ES-I3 (cell line): Measurements from ENCODE around the gene MYOCD.

ENCODE experiments used
- H3K36me3 ChIP-seq: 2 replicates; pipeline ENCODE4 v1.6.1; 2013; ENCODE audit warnings: mild to moderate bottlenecking, low read length, control low read depth, moderate library complexity; ENCODE audit not compliant: insufficient read depth
- H3K4me1 ChIP-seq: 2 replicates; pipeline ENCODE4 v1.6.1; 2013; ENCODE audit warnings: mild to moderate bottlenecking, control low read depth, low read length; ENCODE audit not compliant: insufficient read depth
- H3K9ac ChIP-seq: 2 replicates; pipeline ENCODE4 v1.6.1; 2013; ENCODE audit warnings: low read depth, mild to moderate bottlenecking, low read length, moderate library complexity
- H3K9me3 ChIP-seq: 2 replicates; pipeline ENCODE4 v1.6.1; 2013; ENCODE audit warnings: mild to moderate bottlenecking, low read length, moderate library complexity; ENCODE audit not compliant: control insufficient read depth, insufficient read depth

MYOCD gene

GRCh38 chr17:12709063-12709462, 43.4 kb downstream of the MYOCD start:
- peaks cover 3% of the 10 kb centered on the region; the same call in 1 of the 2 replicates for H3K4me1 ChIP-seq
- no peaks in the 10 kb centered on the region for H3K9me3 ChIP-seq
- no peaks in the 10 kb centered on the region for H3K36me3 ChIP-seq
- no peak overlapping the region for H3K9ac ChIP-seq

GRCh38 chr17:12712415-12712814, 46.7 kb downstream of the MYOCD start:
- no peak overlapping the region for H3K9ac ChIP-seq
- 0 out of 2 replicates have a peak, but pooled peaks cover 4% of the 10 kb centered on the region for H3K4me1 ChIP-seq
- no peaks in the 10 kb centered on the region for H3K9me3 ChIP-seq
- H3K36me3 ChIP-seq, result no peaks in the 10 kb centered on the region

DNA sequence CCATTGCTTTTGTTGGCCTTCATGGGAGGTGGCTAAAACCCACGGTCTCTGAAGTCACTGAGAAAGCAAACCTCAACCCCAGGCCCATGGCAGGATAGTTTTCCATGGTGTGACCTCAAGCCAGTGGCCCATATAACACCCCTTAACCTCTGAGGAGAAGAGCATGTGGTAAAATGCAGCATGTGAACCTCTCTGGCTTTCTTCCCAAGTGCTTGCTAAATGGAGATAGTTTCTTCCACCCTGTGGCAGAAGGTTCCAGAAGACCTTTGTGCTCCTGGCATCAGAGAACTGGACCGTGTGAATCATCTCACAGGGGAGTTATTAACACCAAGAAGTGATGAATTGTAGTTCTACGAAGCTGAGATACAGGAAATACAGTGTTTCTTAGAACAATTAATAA, 47.3 kb downstream of the MYOCD start:
- Histone ChIP-seq H3K4me1 (peaks cover 4% of the 10 kb centered on the region; the same call in 1 of the 2 replicates), H3K36me3 (no peaks in the 10 kb centered on the region)

DNA sequence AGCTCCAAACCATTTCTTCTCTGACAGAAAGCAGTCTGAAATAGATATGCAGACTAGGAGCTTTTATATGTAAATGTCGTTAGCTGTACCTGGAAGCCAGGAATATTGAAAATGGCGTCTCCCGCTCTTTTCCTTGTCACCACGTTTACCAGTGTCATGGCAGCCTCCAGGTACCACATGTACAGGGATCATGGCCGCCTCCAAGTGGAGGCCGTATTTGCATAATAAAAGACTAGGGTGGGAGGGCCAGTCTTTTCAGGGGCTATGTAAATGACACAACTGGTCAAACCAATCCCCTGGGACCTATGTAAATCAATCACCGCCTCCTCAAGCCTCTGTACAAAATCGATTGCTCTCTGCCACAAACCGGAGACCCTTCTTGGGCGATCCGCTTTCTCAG, 54.3 kb downstream of the MYOCD start:
- Histone ChIP-seq H3K9ac (no peak overlapping the region), H3K4me1 (peaks cover 10% of the 10 kb centered on the region; the same call in 1 of the 2 replicates), H3K36me3 (no peaks in the 10 kb centered on the region), H3K9me3 (no peaks in the 10 kb centered on the region)

More for the DNA sequence above, 47.3 kb downstream of the MYOCD start:
- Histone ChIP-seq H3K9ac (no peak overlapping the region), H3K9me3 (no peaks in the 10 kb centered on the region)

DNA sequence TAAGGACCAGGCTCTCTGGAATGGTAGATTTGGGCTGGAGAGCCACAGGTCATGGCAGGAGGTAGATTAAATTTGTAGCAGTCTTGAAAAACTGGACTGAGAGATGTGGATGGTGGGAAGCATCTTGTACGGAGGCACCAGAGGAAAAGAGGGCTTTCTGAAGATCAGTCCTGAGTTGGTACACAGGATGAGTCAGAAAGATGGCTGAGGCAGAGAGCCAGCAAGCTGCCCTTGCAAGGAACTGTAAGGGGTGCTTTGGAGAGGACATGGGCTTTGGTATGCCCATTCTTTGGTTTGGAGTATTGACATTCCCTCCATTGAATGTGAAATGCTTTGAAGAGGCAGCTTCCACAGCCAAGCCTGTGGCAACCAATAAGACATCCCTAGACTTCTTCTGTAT, 55.9 kb downstream of the MYOCD start:
- Histone ChIP-seq H3K36me3 (no peaks in the 10 kb centered on the region), H3K4me1 (peaks cover 6% of the 10 kb centered on the region; the same call in 1 of the 2 replicates)

GRCh38 chr17:12722282-12722681, 56.6 kb downstream of the MYOCD start:
- no peak overlapping the region for H3K9ac ChIP-seq
- no peaks in the 10 kb centered on the region for H3K36me3 ChIP-seq
- peaks cover 6% of the 10 kb centered on the region; the same call in 1 of the 2 replicates for H3K4me1 ChIP-seq
- H3K9me3 ChIP-seq, result no peaks in the 10 kb centered on the region

More for the DNA sequence above, 55.9 kb downstream of the MYOCD start:
- Histone ChIP-seq H3K9me3 (no peaks in the 10 kb centered on the region), H3K9ac (no peak overlapping the region)

- Histone ChIP-seq H3K4me1 (peaks cover 6% of the 10 kb centered on the region; the same call in 1 of the 2 replicates), H3K36me3 (no peaks in the 10 kb centered on the region), H3K9me3 (no peaks in the 10 kb centered on the region), H3K9ac (no peak overlapping the region)
Measured at GRCh38 chr17:12726131-12726530, 60.4 kb downstream of the MYOCD start.

GRCh38 chr17:12727076-12727760, 61.5 kb downstream of the MYOCD start:
- Histone ChIP-seq H3K36me3 (no peaks in the 10 kb centered on the region), H3K4me1 (peaks cover 6% of the 10 kb centered on the region; the same call in 1 of the 2 replicates), H3K9me3 (no peaks in the 10 kb centered on the region), H3K9ac (no peak overlapping the region)

GRCh38 chr17:12727881-12728280, 62.2 kb downstream of the MYOCD start:
- peaks cover 6% of the 10 kb centered on the region; the same call in 1 of the 2 replicates for H3K4me1 ChIP-seq
- H3K9ac ChIP-seq, result no peak overlapping the region
- H3K9me3 ChIP-seq, result no peaks in the 10 kb centered on the region
- H3K36me3 ChIP-seq, result no peaks in the 10 kb centered on the region

- Histone ChIP-seq H3K9me3 (no peaks in the 10 kb centered on the region), H3K36me3 (no peaks in the 10 kb centered on the region), H3K9ac (no peak overlapping the region), H3K4me1 (peaks cover 6% of the 10 kb centered on the region; the same call in 1 of the 2 replicates)
Measured at GRCh38 chr17:12729086-12729485, 63.4 kb downstream of the MYOCD start.

GRCh38 chr17:12730421-12730820, 64.7 kb downstream of the MYOCD start:
- Histone ChIP-seq H3K9me3 (no peaks in the 10 kb centered on the region), H3K9ac (no peak overlapping the region), H3K36me3 (no peaks in the 10 kb centered on the region), H3K4me1 (peaks cover 6% of the 10 kb centered on the region; the same call in 1 of the 2 replicates)

DNA sequence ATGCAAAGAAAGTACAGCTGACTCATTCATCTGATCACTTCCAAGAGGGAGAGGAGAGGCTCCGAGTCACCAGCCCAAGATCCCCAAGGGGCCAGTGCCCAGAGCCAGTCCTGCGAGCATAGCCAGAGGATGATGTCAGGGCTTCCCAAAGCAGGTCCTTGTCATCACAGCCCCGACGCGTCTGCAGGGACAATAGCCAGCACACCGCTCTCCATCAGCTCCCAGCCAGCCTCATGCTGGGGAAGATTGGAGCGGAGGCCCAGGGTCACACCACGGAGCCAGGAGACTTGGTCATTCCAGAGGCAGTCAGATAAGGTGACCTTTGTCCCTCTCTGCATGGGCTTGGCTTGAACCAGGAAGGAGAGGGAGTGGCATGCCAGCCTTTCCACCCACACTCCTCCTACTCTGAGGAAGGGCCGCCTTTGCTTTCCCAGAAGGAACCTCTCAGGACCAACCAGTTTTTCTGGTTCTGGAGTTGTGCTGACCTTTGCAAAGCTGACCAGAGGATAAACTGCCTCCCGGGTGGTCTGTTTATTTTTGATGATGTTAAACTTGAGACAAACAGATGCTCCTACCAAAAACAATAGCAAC, 65.3 kb downstream of the MYOCD start:
- H3K9ac ChIP-seq, result no peak overlapping the region
- H3K36me3 ChIP-seq, result no peaks in the 10 kb centered on the region; the same call in 1 of the 2 replicates
- peaks cover 6% of the 10 kb centered on the region; the same call in 1 of the 2 replicates for H3K4me1 ChIP-seq
- no peaks in the 10 kb centered on the region for H3K9me3 ChIP-seq

DNA sequence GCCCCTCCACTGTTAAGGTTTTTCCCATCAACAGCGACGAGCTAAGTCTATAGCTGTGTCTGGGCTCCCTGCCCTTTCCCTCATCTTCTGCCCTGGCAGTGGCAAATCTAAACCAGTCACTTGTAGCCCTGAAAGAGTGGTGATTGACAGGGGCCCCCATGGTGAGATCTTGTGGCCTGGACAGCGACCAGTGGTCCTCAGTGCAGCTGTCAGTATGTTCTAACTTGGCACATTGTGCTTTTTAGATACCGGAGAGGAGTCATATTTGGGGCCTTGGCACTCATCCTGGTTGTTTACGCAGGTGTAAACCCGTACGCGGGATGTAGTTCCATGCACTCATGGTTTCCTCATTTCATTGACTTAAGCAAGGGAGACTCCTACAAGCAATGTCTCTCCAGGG, 66.1 kb downstream of the MYOCD start:
- Histone ChIP-seq H3K36me3 (no peaks in the 10 kb centered on the region; the same call in 1 of the 2 replicates), H3K4me1 (peaks cover 6% of the 10 kb centered on the region; the same call in 1 of the 2 replicates), H3K9ac (no peak overlapping the region), H3K9me3 (no peaks in the 10 kb centered on the region)

DNA sequence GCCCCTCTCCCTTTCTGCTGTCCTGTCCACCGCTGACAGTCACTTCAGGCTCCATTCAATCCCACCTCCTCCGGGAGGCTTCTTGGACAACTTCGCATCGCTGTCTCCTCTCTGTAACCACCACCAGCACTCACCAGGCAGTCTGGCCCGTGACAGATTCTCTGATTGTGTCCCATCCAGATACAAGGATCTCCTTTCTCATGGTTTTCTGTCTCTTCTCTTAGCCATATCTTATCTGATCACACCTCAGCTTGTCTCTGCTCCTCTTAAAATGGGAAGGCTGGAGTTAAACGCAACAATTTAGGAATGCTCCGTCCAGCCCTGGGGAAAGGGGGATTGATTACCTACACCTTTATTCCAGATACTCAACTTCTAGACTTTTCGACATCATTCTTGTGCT, 66.7 kb downstream of the MYOCD start:
- Histone ChIP-seq H3K9me3 (no peaks in the 10 kb centered on the region), H3K9ac (no peak overlapping the region), H3K4me1 (peaks cover 6% of the 10 kb centered on the region; the same call in 1 of the 2 replicates), H3K36me3 (no peaks in the 10 kb centered on the region; the same call in 1 of the 2 replicates)

DNA sequence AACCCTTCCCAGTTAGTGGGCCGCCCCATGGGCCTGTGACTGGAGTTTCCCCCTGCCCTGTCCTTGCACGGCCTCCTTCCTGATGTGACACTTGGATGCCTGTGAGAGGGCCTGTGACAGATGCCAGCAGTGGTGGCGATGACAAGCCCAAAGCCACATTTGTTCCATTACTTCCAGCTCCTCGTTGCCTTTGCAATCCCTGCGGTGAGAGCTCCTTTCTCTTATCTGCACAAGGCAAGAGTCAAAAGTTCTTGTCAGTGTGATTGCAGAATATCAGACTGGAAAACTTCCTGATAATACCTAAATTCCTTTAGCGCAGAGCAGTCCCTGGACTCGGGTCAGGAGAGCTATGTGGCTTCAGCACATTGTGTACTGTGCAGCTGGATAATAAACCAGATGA, 69.2 kb downstream of the MYOCD start:
- Histone ChIP-seq H3K36me3 (no peaks in the 10 kb centered on the region; the same call in 1 of the 2 replicates), H3K4me1 (peaks cover 6% of the 10 kb centered on the region; the same call in 1 of the 2 replicates), H3K9me3 (no peaks in the 10 kb centered on the region), H3K9ac (no peak overlapping the region)
